HepG2 (cell line): ENCODE results near the gene HPRT1. TPM values are rescaled to one million over a fixed set of nuclear protein-coding genes. Genes with fewer than 3 reads are reported as not detected.
A peak's percentile ranks its signal among the peaks of the same experiment; 100 is the strongest.

Experiments used
- ATAC-seq: fragments of 200-7000 bp; cut with Tn5 transposase; 3 replicates; pipeline ENCODE4 v1.9.1; 2020; ENCODE audit warnings: mild to moderate bottlenecking, moderate library complexity
- BruUV-seq: library from RNA; stranded (reverse); fragments of 400-500 nt; replicated peaks from 2 replicates; lab custom pipeline; 2021; lab: Mats Ljungman, UMichigan
- CTCF ChIA-PET: fragments of 300-600 bp; formaldehyde crosslinking; extraction: SDS; loops from one replicate; lab custom pipeline; 2021; ENCODE audit warnings: low total read pairs, inconsistent platforms, low intra/inter-chr PET ratio; lab: Yijun Ruan, JAX
- POLR2A ChIA-PET: fragments of 350-600 bp; sonication (Branson Sonifier 250); formaldehyde crosslinking; loops from one replicate; lab custom pipeline; 2020; ENCODE audit warnings: antibody characterized with exemption, inconsistent platforms; lab: Yijun Ruan, JAX
- DNase-seq: peaks from one replicate; pipeline ENCODE4 v3.0.0-alpha.2; 2015; ENCODE audit warnings: low spot score
- FAIRE-seq: peaks from 3 replicates; lab custom pipeline; 2011; peaks lifted over from hg19 to GRCh38; lab: Jason Lieb, UNC
- H2AFZ ChIP-seq: one replicate; pipeline ENCODE4 v1.6.1; 2011; ENCODE audit warnings: low read length, inconsistent platforms
- H3K27ac ChIP-seq: fragments of 300-600 bp; 3 replicates; pipeline ENCODE4 v1.8.0; 2011; ENCODE audit warnings: mixed run types, mild to moderate bottlenecking, mixed read lengths, low read length, inconsistent platforms; ENCODE audit not compliant: insufficient read depth; ENCODE audit errors: extremely low read length
- H3K27me3 ChIP-seq, 2 experiments: fragments of 200-600 bp in 1 of 2; 2 replicates in 1 of 2; 3 replicates in 1 of 2; pipeline versions ENCODE4 v1.6.0 to v1.8.0; 2011; ENCODE audit warnings: low read length in 2 of 2, mild to moderate bottlenecking in 2 of 2, moderate library complexity in 2 of 2, inconsistent platforms in 1 of 2; ENCODE audit not compliant: insufficient read depth in 2 of 2, control insufficient read depth in 1 of 2
- H3K36me3 ChIP-seq, 2 experiments: fragments of 200-600 bp in 1 of 2; replicated peaks in 1 of 2; 2 replicates in 1 of 2; 3 replicates in 1 of 2; pipeline versions ENCODE4 v1.5.1 to v1.8.0; 2011; ENCODE audit warnings: low read length in 2 of 2, inconsistent platforms in 1 of 2; ENCODE audit not compliant: insufficient read depth in 2 of 2, control insufficient read depth in 1 of 2
- H3K4me1 ChIP-seq: 2 replicates; pipeline ENCODE4 v1.5.1; 2012; ENCODE audit warnings: low read length, inconsistent platforms; ENCODE audit not compliant: insufficient read depth
- H3K4me2 ChIP-seq: 2 replicates; pipeline ENCODE4 v1.6.0; 2011; ENCODE audit warnings: low read depth, low read length, inconsistent platforms
- H3K4me3 ChIP-seq, 3 experiments: fragments of 200-600 bp in 1 of 3; sonication (generic), shearing (Covaris generic) in 1 of 3; replicated peaks in 1 of 3; 2 replicates each; pipeline ENCODE4 v1.5.1; 2011 to 2016; ENCODE audit warnings: low read length in 3 of 3, inconsistent platforms in 2 of 3, low read depth in 2 of 3, mild to moderate bottlenecking in 2 of 3, control low read depth in 1 of 3, mixed read lengths in 1 of 3; ENCODE audit not compliant: insufficient read depth in 1 of 3
- H3K79me2 ChIP-seq: one replicate; pipeline ENCODE4 v1.6.1; 2011; ENCODE audit warnings: low read length, inconsistent platforms; ENCODE audit not compliant: insufficient read depth
- H3K9ac ChIP-seq: 2 replicates; pipeline ENCODE4 v1.6.0; 2011; ENCODE audit warnings: mild to moderate bottlenecking, low read depth, low read length, inconsistent platforms; ENCODE audit not compliant: insufficient read depth
- H3K9me3 ChIP-seq: 2 replicates; pipeline ENCODE4 v1.5.1; 2012; ENCODE audit warnings: mild to moderate bottlenecking, low read length
- H4K20me1 ChIP-seq: 2 replicates; pipeline ENCODE4 v1.6.0; 2011; ENCODE audit warnings: inconsistent platforms, mild to moderate bottlenecking, low read length, moderate library complexity; ENCODE audit not compliant: insufficient read depth
- CEBPB ChIP-seq: IDR thresholded peaks from 2 replicates; pipeline ENCODE4 v1.6.1; 2011; ENCODE audit warnings: low read depth, low read length, improper control_type of control experiment, borderline replicate concordance
- CEBPG ChIP-seq: IDR thresholded peaks from 2 replicates; pipeline ENCODE4 v1.6.1; 2016
- EHMT2 ChIP-seq: fragments of 200-600 bp; sonication (generic); IDR thresholded peaks from 2 replicates; pipeline ENCODE4 v1.7.0; 2017; ENCODE audit warnings: antibody characterized with exemption, low read depth, low read length, borderline replicate concordance
- GLI4 ChIP-seq: sonication (generic); formaldehyde crosslinking; IDR thresholded peaks from 2 replicates; pipeline ENCODE4 v1.5.1; 2020; ENCODE audit warnings: missing genetic modification reagents, mild to moderate bottlenecking, moderate library complexity, borderline replicate concordance
- HNF4A ChIP-seq: sonication (generic); formaldehyde crosslinking; IDR thresholded peaks from 2 replicates; pipeline ENCODE4 v1.4.0; 2020; ENCODE audit warnings: missing genetic modification reagents
- HNRNPUL1 ChIP-seq: fragments of 200-400 bp; formaldehyde crosslinking; IDR thresholded peaks from 2 replicates; pipeline ENCODE4 v1.6.1; 2017; ENCODE audit warnings: low read depth, mild to moderate bottlenecking, low read length, moderate library complexity
- HOXA7 ChIP-seq: sonication (generic); formaldehyde crosslinking; IDR thresholded peaks from 2 replicates; pipeline ENCODE4 v1.8.1; 2022; ENCODE audit warnings: mild to moderate bottlenecking, missing genetic modification reagents, moderate library complexity
- MATR3 ChIP-seq: sonication (generic); formaldehyde crosslinking; IDR thresholded peaks from 2 replicates; pipeline ENCODE4 v1.4.0; 2020; ENCODE audit warnings: missing genetic modification reagents
- RXRA ChIP-seq: sonication (generic); formaldehyde crosslinking; IDR thresholded peaks from 2 replicates; pipeline ENCODE4 v1.5.1; 2020; ENCODE audit warnings: missing genetic modification reagents
- SMARCC2 ChIP-seq: fragments of 450-650 bp; IDR thresholded peaks from 2 replicates; pipeline ENCODE4 v1.6.1; 2017; ENCODE audit warnings: antibody characterized with exemption, mild to moderate bottlenecking
- SOX13 ChIP-seq, 3 experiments: fragments of 450-650 bp in 1 of 3; sonication (generic) in 1 of 3; formaldehyde crosslinking in 1 of 3; IDR thresholded peaks in 2 of 3; conservative IDR thresholded peaks in 1 of 3; 2 replicates each; pipeline versions ENCODE4 v1.5.0 to v1.6.1; 2016 to 2020; ENCODE audit warnings: antibody characterized with exemption in 1 of 3, mild to moderate bottlenecking in 1 of 3, missing compliant biosample characterization in 1 of 3, missing genetic modification reagents in 1 of 3, moderate library complexity in 1 of 3
- XBP1 ChIP-seq: sonication (generic); formaldehyde crosslinking; IDR thresholded peaks from 2 replicates; pipeline ENCODE4 v1.5.0; 2020; ENCODE audit warnings: missing genetic modification reagents
- YEATS4 ChIP-seq: sonication (generic); formaldehyde crosslinking; IDR thresholded peaks from 2 replicates; pipeline ENCODE4 v1.4.0; 2020; ENCODE audit warnings: missing genetic modification reagents, borderline replicate concordance
- ZFP91 ChIP-seq: sonication (generic); formaldehyde crosslinking; IDR thresholded peaks from 2 replicates; pipeline ENCODE4 v1.9.0; 2022; ENCODE audit warnings: missing genetic modification reagents, mild to moderate bottlenecking, borderline replicate concordance
- ZNF225 ChIP-seq: sonication (generic); formaldehyde crosslinking; IDR thresholded peaks from 2 replicates; pipeline ENCODE4 v1.4.0; 2020; ENCODE audit warnings: mild to moderate bottlenecking, missing genetic modification reagents
- ZNF232 ChIP-seq: sonication (generic); formaldehyde crosslinking; IDR thresholded peaks from 2 replicates; pipeline ENCODE4 v1.4.0; 2020; ENCODE audit warnings: missing genetic modification reagents, borderline replicate concordance
- ZNF253 ChIP-seq: sonication (generic); formaldehyde crosslinking; IDR thresholded peaks from 2 replicates; pipeline ENCODE4 v1.8.0; 2022; ENCODE audit warnings: mild to moderate bottlenecking, missing genetic modification reagents, borderline replicate concordance
- ZNF512 ChIP-seq: sonication (generic); formaldehyde crosslinking; IDR thresholded peaks from 2 replicates; pipeline ENCODE4 v1.4.0; 2020; ENCODE audit warnings: mild to moderate bottlenecking, missing genetic modification reagents
- ZNF670 ChIP-seq: sonication (generic); formaldehyde crosslinking; IDR thresholded peaks from 2 replicates; pipeline ENCODE4 v1.8.0; 2022; ENCODE audit warnings: mild to moderate bottlenecking, missing genetic modification reagents, borderline replicate concordance
- WGBS: methylation state at CpG from one replicate; pipeline ENCODE4 v1.1.6; 2017; ENCODE audit warnings: low lambda C conversion rate; 5-methylcytosine and 5-hydroxymethylcytosine counted together
- in situ Hi-C: cut with HindIII; loops from 2 replicates; pipeline ENCODE4 v1.10.0; 2017; ENCODE audit warnings: low pct_unique_long_range_greater_than_20kb; ENCODE audit not compliant: extremely low pct_ligation_motif_present
- intact Hi-C: fragments of 100-400 bp; cut with micrococcal nuclease; formaldehyde crosslinking; loops from one replicate; pipeline ENCODE4 v1.10.0; 2022; ENCODE audit not compliant: unreplicated experiment
- polyA plus RNA-seq, 8 experiments: library from polyadenylated mRNA; depleted of rRNA in 3 of 8; stranded (reverse) in 7 of 8; unstranded in 1 of 8; fragments of >200 nt; fragmentation: Illumina TruSeq in 4 of 8; extraction: Trizol in 4 of 8; gene quantifications; 2 replicates each; pipeline versions ENCODE4 v1.2.1 to v1.2.3, GENCODE V29; 2011 to 2016; ENCODE audit warnings: low read depth in 4 of 8, missing spikeins in 1 of 8, mixed read lengths in 1 of 8; ENCODE audit not compliant: insufficient read depth in 1 of 8
- total RNA-seq, 5 experiments: library from RNA; depleted of rRNA; stranded (reverse); fragments of >200 nt; fragmentation: Illumina TruSeq; extraction: Trizol; gene quantifications; 2 replicates each; pipeline ENCODE4 v1.2.3, GENCODE V29; 2016; ENCODE audit warnings: low read depth in 1 of 5

The HPRT1 gene
- total and polyA plus RNA-seq, 2 of the 13 experiments (the other 11 are each of a cell fraction or from before 2014, with no cell fraction given): 4.6 to 25.2 TPM

DNA sequence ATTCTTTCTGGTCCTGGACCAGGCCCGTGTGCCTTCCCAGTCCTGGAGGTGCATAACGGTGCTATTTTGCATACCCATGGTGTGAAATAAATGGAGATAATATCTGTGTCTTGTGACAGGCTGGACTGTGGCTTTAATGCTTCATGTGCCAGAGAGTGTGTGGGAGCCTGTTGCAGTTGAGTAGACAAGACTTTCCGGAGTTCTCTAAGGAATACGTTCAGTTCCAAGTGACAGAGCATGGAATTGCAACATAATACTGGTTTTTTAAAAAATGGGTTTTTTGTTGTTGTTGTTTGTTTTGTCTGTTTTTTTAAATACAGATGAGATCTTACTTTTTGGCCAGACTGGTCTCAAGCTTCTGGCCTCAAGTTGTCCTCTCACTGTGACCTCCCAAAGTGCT, 74.0 kb downstream of the HPRT1 start (continued):
- TF ChIP-seq RXRA (no peak), XBP1 (CRISPR knock-in tag) (no peak), HNRNPUL1 (no peak), ZNF670 (no peak), ZNF512 (no peak), EHMT2 (no peak)

DNA sequence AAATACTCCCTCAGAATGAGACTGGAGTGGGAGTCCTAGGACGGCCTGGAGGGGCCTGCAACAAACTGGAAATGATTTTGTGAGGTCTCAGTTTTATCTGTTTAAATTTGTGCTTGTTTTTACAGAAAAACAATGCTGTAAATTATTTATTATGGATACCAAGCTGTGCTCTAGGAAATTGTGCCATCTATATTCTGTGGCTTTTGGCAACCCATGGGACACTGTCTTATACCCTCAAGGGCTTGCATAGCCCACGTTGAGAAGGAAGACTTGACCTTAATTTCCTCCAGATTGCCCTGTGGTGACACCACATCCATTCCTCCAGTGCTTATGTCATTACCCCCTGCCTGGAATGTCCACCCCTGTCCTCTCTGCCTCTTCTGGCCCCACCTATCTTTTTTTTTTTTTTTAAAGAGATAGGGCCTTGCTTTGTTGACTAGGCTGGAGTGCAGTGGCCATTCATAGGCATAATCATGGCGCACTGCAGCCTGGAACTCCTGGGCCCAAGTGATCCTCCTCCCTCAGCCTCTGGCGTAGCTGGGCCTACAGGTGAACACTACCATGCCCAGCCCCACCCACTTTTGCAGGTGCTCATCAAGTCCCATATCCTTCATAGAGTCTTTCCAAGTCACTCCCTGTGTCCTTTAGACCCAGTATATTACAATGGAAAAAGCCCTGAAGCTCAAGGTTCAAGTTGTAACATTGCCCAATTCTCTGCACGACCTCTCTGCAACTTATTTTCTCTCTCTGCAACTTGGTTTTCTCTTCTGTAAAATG, 77.4 kb downstream of the HPRT1 start:
- no peak overlapping the region for H3K27ac ChIP-seq
- H3K4me2 ChIP-seq: peak overlapping the region; percentile 12; the same call in 1 of the 2 replicates
- ChIA-PET CTCF (no interaction called here), POLR2A (no interaction called here)
- intact Hi-C loops (no loop called here), in situ Hi-C loops (no loop called here)
- H4K20me1 ChIP-seq: no peaks in the 10 kb centered on the region
- H3K27me3 ChIP-seq: no peaks in the 10 kb centered on the region
- WGBS: 42% methylated on average over 3 of the region's 5 CpGs
- peak; percentile 7 for DNase-seq
- H3K9ac ChIP-seq: no peak overlapping the region
- peaks cover 23% of the 10 kb centered on the region for H3K4me1 ChIP-seq
- H3K4me3 ChIP-seq: no peak overlapping the region
- H3K79me2 ChIP-seq: no peaks in the 10 kb centered on the region
- peak; percentile 48; the same call in 2 of the 3 replicates for ATAC-seq
- H3K36me3 ChIP-seq: no peaks in the 10 kb centered on the region
- H3K9me3 ChIP-seq: no peaks in the 10 kb centered on the region
- no peak overlapping the region for H2AFZ ChIP-seq
- BruUV-seq: no TSS peak
- no peak for FAIRE-seq
- TF ChIP-seq SMARCC2 (no peak), ZNF232 (no peak), MATR3 (no peak), CEBPB (peak; percentile 50; the same call in 1 of the 2 replicates), HNF4A (CRISPR knock-in tag) (peak; percentile 44), ZFP91 (CRISPR knock-in tag) (peak; percentile 35; the same call in 1 of the 2 replicates), ZNF253 (CRISPR knock-in tag) (no peak), ZNF225 (no peak), CEBPG (0 out of 2 replicates have a peak, but pooled peaks have one; percentile 8), YEATS4 (CRISPR knock-in tag) (no peak), SOX13 (IDR thresholded peaks at IDR 0.05) (no peak), SOX13 (CRISPR knock-in tag; conservative IDR thresholded peaks at IDR 0.05 in 1 of 2, IDR thresholded peaks at IDR 0.05 in 1 of 2) (no peak), HOXA7 (CRISPR knock-in tag) (no peak), GLI4 (CRISPR knock-in tag) (no peak)
